ENCODE data around the gene HIPK4. TPM values are rescaled to one million over a fixed set of nuclear protein-coding genes. Genes with fewer than 3 reads are reported as not detected.
A peak's percentile ranks its signal among the peaks of the same experiment; 100 is the strongest.

HIPK4 gene
- total RNA-seq, 2 donors from 2014 or later, result 0.14 to 2.6 TPM

DNA sequence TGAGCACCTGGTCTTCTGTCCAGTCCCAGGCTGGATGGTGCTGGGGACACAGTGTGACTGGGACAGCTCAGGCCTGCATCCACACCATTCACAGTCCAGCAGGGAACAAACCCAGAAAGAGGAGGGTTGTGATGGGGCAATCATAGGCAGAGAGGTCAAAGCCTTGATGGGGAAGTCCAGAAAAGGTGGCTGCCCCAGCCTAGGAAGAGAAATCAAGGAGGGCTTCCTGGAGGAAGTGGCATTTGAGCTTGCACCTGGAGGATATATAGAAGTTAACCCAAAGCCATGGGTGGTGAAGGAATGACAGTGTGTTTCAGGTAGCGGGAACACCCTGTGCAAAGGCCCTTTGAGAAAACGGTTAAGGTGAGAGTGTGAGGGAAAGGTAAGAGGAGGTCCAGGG, 25.8 kb upstream of the HIPK4 start:
- H3K27ac ChIP-seq, result no peak overlapping the region
- no peaks in the 10 kb centered on the region for H3K36me3 ChIP-seq

DNA sequence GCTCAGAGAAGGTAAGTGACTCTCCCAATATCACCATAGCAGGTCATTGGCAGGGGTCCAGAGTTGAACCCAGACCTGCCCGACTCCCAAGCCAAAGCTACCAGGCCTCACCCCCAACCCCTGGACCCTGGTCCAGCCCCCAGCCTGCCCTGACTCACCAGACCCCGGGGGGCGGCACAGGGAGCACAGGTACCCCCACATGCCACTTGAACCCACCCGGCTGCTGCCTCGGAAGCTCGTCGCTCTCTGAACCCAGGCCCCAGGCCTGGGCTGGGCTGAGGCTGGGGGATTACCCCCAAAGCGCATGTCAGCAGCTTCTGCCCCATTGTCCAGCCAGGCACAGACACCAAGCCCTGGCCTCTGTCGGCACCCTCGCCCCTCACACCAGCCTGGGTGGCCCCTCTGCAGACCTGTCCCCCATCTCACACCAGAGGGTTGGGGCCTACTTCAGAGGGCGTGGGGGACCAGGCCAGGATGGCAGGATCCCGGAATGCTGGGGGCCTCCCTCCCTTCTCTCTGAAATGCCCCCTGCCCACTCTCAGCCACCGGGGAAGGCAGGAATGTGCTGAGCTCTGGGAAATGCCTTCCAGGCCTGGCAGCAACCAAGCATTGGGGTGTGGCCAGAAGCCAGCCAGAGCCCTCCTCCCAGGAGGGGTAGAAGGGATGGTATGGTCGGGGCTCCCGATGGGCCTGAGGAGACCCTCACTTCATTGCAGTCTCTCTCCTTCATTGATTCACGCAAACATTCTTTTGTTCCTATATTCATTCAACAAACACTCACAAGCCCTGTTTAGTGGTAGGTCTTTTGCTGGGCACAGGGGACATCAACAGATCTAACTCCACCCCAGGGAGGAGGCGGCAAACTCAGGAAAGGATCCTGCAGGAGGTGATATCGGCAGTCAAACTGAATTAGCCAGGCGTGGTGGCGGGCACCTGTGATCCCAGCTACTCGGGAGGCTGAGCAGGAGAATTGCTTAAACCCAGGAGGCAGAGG, 24.9 kb upstream of the HIPK4 start:
- no peak overlapping the region for H3K27ac ChIP-seq
- DNase-seq (ENCODE audit: low spot score), result no peak
- intact Hi-C loops (cut with DNase I), result no loop called here

More for the DNA sequence above, 25.8 kb upstream of the HIPK4 start:
- no peak overlapping the region for H3K4me3 ChIP-seq
- no peaks in the 10 kb centered on the region for H3K4me1 ChIP-seq (replicated peaks)
- no peak for DNase-seq (ENCODE audit: low spot score)
- TF ChIP-seq, protein P1, sequence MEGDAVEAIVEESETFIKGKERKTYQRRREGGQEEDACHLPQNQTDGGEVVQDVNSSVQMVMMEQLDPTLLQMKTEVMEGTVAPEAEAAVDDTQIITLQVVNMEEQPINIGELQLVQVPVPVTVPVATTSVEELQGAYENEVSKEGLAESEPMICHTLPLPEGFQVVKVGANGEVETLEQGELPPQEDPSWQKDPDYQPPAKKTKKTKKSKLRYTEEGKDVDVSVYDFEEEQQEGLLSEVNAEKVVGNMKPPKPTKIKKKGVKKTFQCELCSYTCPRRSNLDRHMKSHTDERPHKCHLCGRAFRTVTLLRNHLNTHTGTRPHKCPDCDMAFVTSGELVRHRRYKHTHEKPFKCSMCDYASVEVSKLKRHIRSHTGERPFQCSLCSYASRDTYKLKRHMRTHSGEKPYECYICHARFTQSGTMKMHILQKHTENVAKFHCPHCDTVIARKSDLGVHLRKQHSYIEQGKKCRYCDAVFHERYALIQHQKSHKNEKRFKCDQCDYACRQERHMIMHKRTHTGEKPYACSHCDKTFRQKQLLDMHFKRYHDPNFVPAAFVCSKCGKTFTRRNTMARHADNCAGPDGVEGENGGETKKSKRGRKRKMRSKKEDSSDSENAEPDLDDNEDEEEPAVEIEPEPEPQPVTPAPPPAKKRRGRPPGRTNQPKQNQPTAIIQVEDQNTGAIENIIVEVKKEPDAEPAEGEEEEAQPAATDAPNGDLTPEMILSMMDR (IDR thresholded peaks at IDR 0.05), result no peak
- intact Hi-C loops (cut with DNase I), result no loop called here
- 98% methylated on average over 2 of the region's 2 CpGs for WGBS
- no peaks in the 10 kb centered on the region for H3K27me3 ChIP-seq (replicated peaks; ENCODE audit: insufficient read depth)
- no peaks in the 10 kb centered on the region for H3K9me3 ChIP-seq

DNA sequence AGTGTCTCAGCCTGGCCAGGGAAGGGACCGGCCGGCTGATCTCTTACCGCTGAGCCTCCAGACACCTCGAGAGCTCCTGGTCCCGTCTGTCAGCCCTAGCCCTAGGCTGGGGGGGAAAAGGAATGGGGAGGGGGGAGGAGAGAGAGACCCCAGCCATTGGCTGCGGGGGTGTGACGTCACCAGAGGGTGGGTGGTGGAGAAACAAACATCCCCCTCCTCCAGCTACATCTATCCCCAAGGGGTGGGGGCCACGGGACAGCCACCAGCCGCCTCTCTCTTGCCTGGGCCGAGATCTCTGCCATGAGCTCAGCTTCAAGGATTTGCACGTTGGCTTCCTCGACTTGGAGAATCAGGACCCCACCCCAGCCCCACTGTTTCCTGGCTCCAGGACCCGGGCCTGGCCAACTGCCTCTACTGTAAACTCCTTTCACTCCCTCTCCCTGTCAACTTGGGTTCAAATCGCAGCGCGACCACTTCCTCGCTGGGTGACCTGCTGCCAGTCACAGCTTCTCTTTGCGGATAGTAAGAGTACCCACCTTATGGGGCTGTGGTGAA, 23.4 kb upstream of the HIPK4 start, which contains the start of gene PRX:
Gene PRX, minus strand, starts transcription at position 88 of the 555 bp plus-strand sequence. CDS start 5,446 bp downstream, outside the sequence.
- Histone ChIP-seq H3K9me3 (no peaks in the 10 kb centered on the region), H3K4me3 (no peak within 1 kb of the TSS), H3K27ac (peak within 1 kb of the TSS in 1 of 2 donors; percentile 45), H3K4me1 (replicated peaks) (no peaks in the 10 kb centered on the region), H3K27me3 (replicated peaks; ENCODE audit: insufficient read depth) (no peaks in the 10 kb centered on the region), H3K36me3 (no peaks in the 10 kb centered on the region)
- TF ChIP-seq POLR2AphosphoS5 (IDR thresholded peaks at IDR 0.05) (no peak), POLR2A (IDR thresholded peaks at IDR 0.05) (no peak)
- TF ChIP-seq, protein P1 (IDR thresholded peaks at IDR 0.05), result no peak
- intact Hi-C loops (cut with DNase I), result no loop called here
- DNase-seq (ENCODE audit: low spot score), result no peak
- WGBS, result 36% methylated on average over 18 of the region's 18 CpGs

More for the DNA sequence above, 24.9 kb upstream of the HIPK4 start:
- no peak for TF ChIP-seq POLR2AphosphoS5 (IDR thresholded peaks at IDR 0.05)
- TF ChIP-seq, protein P1 (IDR thresholded peaks at IDR 0.05), result no peak
- TF ChIP-seq POLR2A (IDR thresholded peaks at IDR 0.05), result no peak
- H3K4me1 ChIP-seq (replicated peaks), result no peaks in the 10 kb centered on the region
- H3K4me3 ChIP-seq, result no peak overlapping the region
- H3K27me3 ChIP-seq (replicated peaks; ENCODE audit: insufficient read depth), result no peaks in the 10 kb centered on the region
- H3K9me3 ChIP-seq, result no peaks in the 10 kb centered on the region
- WGBS, result 76% methylated on average over 21 of the region's 21 CpGs
- H3K36me3 ChIP-seq, result no peaks in the 10 kb centered on the region

DNA sequence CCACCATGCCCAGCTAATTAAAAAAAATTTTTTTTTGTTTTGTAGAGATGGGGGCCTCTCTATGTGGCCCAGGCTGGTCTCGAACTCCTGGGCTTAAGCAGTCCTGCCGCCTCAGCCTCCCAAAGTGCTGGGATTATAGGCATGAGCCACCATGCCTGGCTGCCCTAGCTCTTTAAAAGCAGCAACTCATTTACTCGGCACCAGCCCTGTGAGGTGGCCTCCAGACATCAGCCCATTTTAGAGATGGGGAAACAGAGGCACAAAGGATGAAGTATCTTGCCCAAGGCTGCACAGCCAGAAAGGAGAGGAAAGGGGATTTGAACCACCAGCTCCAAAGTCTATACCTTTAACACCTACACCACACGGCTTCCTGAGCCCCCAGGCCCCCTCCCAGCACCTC, 22.9 kb upstream of the HIPK4 start:
- intact Hi-C loops (cut with DNase I), result no loop called here
- Histone ChIP-seq H3K27me3 (replicated peaks; ENCODE audit: insufficient read depth) (no peaks in the 10 kb centered on the region), H3K4me1 (replicated peaks) (no peaks in the 10 kb centered on the region), H3K36me3 (no peaks in the 10 kb centered on the region), H3K27ac (no peak overlapping the region), H3K4me3 (no peak overlapping the region), H3K9me3 (no peaks in the 10 kb centered on the region)
- WGBS, result 71% methylated on average over 4 of the region's 4 CpGs
- no peak for DNase-seq (ENCODE audit: low spot score)
- TF ChIP-seq POLR2A (IDR thresholded peaks at IDR 0.05), result no peak

DNA sequence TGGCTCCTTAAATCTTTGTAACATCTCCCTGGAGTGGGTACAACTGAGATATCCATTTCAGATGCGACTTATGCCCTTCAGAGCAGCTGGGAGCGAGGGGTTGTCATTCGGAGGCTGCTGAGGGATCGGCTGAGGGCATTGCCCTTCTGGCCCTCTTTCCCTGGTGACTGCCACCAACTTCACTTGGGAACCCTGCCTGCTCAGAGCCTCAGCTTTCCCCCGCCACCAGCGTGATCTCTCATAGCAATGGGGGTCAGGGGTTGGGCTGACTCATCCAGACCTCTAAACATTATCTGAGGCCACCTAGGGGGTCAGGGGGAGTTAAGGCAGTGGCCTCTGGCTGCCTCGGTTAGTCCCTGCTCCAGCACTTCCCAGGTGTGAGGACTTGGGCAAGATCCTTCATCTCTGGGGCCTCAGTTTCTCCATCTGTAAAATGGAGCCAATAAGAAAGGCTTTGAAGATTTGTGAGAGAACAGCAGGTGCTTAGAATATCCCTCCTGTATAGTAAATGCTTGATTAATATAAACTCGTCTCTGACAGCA, 22.0 kb upstream of the HIPK4 start:
- H3K4me3 ChIP-seq, result no peak overlapping the region
- peak overlapping the region; percentile 7 to 45 for H3K27ac ChIP-seq
- intact Hi-C loops (cut with DNase I), result no loop called here
- TF ChIP-seq POLR2AphosphoS5 (IDR thresholded peaks at IDR 0.05) (no peak), POLR2A (IDR thresholded peaks at IDR 0.05) (no peak)
- TF ChIP-seq, protein P1 (IDR thresholded peaks at IDR 0.05), result no peak
- H3K4me1 ChIP-seq (replicated peaks), result no peaks in the 10 kb centered on the region
- no peaks in the 10 kb centered on the region for H3K9me3 ChIP-seq
- H3K36me3 ChIP-seq, result no peaks in the 10 kb centered on the region
- H3K27me3 ChIP-seq (replicated peaks; ENCODE audit: insufficient read depth), result no peaks in the 10 kb centered on the region
- DNase-seq (ENCODE audit: low spot score), result no peak
- WGBS, result 80% methylated on average over 8 of the region's 8 CpGs
